ENCODE data around the gene TPD52L1.

- TF ChIP-seq, protein P1, sequence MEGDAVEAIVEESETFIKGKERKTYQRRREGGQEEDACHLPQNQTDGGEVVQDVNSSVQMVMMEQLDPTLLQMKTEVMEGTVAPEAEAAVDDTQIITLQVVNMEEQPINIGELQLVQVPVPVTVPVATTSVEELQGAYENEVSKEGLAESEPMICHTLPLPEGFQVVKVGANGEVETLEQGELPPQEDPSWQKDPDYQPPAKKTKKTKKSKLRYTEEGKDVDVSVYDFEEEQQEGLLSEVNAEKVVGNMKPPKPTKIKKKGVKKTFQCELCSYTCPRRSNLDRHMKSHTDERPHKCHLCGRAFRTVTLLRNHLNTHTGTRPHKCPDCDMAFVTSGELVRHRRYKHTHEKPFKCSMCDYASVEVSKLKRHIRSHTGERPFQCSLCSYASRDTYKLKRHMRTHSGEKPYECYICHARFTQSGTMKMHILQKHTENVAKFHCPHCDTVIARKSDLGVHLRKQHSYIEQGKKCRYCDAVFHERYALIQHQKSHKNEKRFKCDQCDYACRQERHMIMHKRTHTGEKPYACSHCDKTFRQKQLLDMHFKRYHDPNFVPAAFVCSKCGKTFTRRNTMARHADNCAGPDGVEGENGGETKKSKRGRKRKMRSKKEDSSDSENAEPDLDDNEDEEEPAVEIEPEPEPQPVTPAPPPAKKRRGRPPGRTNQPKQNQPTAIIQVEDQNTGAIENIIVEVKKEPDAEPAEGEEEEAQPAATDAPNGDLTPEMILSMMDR (IDR thresholded peaks at IDR 0.05; ENCODE audit: low read depth, low read length) = no peak
- TF ChIP-seq EZH2phosphoT487 (IDR thresholded peaks at IDR 0.05; ENCODE audit: low read depth) = no peak
These were observed 29.4 kb upstream of the TPD52L1 start for GRCh38 chr6:125124049-125124669.

Measured in OCI-LY3 (cell line).